SW480 (cell line): Measurements from ENCODE around the gene SHB.
A peak's percentile ranks its signal among the peaks of the same experiment; 100 is the strongest.
"Not testable (repeated sequence)": the region's sequence is repeated elsewhere in the genome, so short reads cannot be mapped to it uniquely, and the experiment has no call there.

ENCODE experiments used
- DNase-seq: peaks from one replicate; pipeline ENCODE4 v3.0.0-alpha.2; 2016; ENCODE audit warnings: low spot score

The SHB gene

DNA sequence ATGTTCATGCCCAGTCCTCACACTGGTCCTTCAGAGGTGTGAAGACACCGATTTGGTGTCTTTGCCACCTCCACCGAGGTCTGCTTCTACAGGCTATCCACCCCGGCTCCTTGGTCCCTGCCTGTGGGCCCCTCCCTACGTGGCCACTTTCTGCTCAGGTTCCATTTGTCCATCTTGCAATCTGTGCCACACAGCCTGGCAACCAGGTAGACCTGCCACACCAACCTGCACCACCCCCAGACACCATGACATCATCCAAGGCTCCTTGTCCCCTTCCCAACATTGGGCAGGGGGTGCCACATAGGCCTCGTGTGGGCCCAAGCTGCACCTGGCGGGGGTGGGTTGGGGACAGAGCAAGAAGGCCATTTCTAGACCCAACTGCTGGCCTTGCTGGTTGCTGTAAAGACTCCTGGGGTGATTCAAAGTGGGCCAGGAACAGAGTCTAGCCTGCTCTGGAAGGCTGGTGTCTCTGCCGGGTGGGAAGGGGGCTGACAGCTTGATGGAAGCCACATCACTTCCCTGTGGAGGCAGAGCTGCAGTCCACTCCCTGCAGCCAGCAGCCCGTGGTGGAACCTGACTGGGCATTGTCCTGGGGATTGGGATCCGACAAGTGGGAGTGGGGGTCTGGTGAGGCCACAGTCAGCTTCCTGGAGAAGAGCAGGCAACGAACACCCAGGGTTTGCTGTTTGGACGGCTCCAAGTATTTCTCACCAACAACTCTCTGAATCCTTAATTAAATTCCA, 99.3 kb downstream of the SHB start:
- DNase-seq, result no peak

DNA sequence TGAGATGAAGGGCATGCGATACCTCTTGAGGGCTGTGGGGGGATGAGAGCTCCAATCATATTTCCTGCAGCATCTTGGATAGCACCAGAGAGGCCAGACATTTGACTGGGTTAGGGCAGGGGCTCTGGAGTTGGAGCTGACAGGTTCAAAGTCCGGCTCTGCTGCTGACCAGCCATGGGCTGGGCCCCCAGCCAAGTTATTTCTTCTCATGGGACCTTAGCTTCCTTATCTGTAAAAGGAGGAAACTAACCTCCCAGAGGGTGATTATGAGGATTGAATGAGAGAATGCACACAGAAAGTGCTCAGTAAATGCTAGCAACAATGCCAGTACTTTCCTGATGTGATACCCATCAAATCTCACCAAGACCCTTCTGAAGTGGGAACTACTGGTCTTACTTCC, 99.9 kb downstream of the SHB start:
- DNase-seq, result no peak

DNA sequence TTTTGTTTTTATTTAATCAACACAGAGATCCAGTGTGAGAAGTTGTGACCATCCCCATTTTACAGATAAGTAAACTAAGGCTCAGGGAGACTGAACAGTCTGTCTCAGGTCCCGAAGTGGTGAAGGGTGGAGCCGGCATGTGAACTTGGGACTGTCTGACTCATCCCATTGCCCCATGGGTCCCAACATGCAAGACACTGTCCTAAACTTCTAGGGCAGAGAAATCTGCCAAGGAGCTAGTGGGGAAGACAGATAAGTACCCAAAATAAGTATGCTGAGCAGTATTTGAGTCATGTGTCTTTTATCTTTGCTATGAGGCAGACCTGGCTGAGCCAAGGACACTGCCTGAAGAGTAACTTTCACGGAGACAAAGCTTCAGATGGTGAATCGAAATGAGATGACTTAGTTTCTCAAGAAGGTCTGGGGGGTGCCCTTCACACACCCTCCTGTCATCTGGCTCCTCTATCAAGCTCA, 100.8 kb downstream of the SHB start:
- no peak for DNase-seq

DNA sequence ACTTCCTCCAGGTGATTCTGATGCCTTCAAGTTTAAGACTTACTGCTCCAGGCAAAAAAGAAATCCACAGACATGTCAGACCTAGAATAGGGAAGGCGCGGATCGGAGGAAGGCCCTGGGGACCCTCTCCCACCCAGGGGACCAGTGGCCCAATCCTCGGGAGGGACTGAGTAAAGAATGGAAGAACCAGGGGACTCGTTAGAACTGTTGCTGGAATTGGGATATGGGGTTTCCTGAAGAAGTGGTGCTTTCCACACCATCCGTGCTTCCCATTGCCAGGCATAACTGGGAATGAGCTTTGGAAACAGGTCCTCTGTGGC, 101.3 kb downstream of the SHB start:
- DNase-seq, result no peak

DNA sequence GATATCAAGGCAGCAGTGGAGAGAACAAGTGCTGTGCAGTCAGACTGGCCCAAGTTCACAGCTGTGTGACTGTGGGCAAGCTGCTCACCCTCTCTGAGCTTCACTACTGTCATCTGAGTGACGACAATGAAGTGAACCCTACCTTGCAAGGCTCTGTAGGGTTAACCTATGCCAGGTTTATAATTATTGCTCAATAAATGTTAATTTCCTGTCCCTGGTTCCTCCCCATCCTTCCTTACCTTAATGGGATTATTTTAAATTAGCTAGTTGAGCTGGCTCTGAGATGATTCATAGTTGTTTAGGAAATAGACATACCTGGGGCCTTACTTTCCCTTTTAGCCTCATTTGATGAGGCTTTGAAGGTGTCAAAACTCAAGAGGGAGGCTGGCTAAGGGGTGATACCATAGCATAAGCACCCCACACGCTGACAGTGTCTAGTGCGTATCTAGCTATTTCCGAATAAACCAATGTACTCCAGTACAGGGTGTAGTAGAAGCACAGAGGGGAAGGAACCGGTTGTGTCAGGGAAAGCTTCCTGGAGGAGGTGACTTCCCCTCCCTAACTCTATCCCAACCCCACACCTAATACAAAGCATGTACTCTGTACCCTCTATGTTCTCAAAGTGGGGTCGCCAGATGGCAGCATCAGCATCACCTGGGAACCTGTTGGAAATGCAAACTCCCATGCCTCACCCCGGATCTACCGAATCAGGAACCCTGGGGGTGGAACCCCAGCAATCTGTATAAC, 101.8 kb downstream of the SHB start:
- no peak for DNase-seq

DNA sequence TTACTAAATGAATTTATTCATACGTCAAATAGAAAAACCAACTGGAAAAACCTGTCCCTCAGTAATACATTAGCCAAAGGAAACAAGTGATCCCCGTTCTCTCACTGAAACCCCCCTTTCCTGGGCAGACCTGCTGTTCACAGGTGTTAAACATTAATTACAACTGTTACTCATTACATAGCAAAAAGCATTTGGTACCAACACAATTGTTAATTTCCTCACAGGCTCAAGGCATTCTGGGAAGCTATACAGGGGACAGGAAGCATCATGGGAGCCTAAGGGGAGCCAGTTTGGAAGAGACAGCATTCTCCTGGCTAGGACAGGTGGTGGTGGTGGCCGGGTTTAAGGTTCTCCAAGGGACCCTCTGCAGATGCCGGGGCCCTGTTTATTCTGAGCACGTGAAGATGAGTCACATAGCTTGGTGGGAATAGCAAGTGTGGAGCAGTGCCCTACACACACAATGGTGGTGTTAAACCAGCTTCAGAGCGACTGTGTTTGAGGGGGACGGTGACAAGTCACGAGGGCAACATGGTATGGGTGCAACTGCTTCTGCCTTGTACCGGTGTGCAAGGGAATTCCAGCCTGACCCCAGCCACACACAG, 102.5 kb downstream of the SHB start:
- peak; percentile 54 for DNase-seq

DNA sequence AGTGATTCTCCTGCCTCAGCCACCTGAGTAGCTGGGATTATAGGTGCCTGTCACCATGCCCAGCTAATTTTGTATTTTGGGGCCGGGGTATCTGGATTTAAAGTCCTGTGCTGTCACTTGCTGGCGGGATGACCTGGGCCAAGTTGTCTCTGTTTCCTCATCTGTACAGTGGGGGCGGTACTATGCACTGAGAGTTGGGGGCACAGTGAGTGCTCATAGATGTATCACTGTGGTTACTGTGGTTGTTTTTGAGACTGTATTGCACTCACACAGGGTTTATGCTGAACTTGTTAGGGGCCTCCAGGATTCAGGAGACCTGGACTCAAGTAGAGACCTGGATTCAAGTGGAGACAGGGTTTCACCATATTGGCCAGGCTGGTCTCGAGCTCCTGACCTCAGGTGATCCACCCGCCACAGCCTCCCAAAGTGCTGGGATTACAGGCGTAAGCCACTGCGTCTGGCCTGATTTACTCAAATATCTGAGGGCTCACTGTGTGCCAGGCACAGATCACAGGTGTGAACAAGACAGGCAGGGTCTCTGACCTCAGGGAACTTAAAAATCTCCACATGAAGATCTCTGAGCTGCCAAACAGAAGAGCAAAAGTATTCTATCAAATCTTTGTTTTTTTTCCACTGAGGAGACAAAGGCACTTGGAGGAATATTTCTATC, 103.2 kb downstream of the SHB start:
- DNase-seq, result not testable (repeated sequence)

DNA sequence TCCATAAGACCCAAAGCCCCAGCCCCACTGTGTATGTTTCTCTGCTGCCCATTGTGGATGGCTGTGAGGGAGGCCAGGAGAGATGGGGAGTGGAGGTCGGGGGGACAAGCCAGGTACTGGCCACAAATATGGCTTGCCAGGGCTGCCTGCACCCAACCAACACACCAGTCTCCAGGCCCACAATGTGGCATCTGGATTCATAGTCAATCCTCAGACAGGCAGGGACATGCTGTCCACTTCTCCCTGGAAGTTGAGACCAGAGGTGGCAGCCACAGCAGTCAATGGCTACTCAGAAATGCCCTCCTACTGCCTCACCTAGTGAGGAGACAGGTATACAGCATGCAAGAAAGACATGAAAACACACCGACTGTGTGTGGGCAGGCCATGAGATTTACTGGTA, 103.9 kb downstream of the SHB start:
- no peak for DNase-seq

DNA sequence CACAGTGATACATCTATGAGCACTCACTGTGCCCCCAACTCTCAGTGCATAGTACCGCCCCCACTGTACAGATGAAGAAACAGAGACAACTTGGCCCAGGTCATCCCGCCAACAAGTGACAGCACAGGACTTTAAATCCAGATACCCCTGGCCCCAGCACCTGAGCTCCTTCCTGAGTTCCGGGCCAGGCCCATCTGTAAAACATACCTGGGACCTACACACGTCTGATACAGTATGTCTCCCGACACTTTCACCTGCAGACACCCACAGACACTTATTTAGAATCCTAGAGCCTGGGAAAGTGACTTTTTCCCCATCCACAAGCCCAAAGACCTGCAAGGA, 104.3 kb downstream of the SHB start:
- no peak for DNase-seq

DNA sequence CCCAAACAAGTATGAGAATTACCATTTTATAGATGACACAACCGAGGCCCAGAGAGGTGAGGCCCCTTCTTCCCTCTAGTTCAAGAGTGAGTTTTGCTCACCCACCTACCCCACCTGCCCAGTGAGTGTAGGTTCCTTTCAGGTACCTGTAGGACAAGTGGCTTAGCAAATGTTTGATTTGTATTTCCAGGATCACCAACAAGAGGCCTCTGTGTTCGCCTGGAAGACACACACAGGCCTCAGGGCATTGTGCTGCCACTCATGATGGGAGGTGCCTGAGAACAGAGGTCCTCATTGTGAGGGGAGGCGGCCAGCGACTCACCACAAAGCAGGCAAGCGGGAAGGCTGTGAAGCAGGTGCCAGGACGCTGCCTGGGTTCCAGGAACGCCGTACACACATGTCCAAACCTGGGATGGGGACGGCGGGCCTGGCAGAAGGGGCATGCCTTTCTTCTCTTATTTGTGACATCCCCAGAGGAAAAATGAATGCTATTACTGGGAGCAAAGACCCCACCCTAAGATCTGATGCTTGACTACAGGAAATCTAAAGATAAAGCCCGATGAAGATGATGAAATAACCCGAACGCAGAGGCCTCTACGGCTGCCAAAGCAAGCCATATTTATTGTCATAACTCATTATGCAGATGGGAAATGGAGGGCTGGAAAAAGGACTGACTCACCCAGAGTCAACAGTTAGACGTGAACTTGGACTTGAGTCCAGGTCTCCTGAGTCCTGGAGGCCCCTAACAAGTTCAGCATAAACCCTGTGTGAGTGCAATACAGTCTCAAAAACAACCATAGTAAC, 104.9 kb downstream of the SHB start:
- peak; percentile 88 for DNase-seq

DNA sequence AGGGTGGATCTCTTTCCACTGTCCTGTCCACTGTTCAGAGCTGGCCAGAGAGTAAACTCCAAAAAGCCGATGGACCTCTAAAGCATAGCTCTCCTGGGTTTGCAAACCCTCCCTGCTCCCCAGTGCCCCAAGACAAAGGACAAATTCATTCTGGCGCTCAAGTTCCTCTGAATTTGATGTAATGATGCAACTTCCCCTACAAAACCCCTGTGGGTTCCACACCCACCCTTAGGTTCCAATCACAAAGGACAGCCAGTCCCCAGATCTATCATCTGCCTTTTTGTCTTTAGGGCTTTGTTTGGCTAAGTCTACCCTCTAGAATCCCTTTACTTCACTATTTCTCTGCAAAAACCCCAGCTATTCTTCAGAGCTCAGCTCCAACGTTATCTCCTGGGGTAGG, 107.7 kb downstream of the SHB start:
- no peak for DNase-seq

DNA sequence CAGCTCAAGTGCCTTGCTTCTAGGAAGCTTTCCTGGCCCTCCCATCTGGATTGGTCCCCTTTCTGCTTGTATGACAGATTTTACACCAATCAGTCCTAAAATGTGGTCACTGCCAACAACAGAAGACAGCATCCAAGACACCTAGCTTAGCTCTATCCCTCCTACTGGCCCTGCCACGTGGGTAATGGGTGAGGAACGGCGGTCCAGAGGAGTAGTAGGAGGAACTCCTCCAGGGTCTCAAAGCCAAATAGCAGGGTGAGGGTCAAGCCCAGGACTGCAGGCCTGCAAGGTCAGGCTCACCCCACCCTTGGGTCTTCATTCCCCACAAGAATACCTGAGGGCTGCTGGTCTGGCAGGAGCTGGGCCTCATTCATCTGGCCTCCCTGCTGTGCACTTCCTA, 108.4 kb downstream of the SHB start:
- no peak for DNase-seq

DNA sequence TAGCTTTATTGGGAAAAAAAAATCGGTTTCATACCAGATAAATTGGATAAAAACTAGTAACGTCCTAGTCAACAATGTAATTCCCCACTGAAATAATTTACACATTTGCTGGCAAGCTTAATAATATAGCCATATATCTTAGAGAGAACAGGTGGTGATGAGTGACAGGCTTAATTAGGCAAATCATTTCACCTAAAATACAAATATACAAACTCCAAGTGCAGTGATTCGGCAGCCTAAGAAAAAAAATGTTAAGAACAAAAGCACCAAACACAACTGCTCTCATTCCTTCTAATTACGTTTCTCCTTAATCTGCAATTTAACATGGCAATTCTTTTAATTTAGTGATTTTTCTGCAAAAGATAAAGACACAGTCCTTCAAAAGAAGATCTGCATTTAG, 109.1 kb downstream of the SHB start:
- DNase-seq, result no peak

DNA sequence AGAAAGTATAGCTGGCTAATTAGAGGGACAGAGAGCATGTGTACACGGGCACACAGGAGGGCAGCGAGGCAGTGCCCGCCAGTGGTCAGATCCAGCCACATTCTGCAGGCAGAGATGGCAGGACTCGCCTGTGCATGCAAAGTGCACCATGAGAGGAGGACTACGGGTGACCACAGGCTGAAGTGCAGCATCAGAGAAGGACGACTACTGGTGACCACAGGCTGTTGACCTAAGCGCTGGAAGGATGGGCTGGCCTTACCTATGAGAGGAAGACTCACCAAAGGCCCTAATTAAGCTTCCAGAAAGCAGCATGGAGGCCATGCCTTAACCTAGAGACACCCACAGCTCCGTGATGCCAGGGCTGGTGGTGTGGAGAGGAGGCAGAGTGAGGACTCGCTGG, 110.9 kb downstream of the SHB start:
- DNase-seq, result no peak

DNA sequence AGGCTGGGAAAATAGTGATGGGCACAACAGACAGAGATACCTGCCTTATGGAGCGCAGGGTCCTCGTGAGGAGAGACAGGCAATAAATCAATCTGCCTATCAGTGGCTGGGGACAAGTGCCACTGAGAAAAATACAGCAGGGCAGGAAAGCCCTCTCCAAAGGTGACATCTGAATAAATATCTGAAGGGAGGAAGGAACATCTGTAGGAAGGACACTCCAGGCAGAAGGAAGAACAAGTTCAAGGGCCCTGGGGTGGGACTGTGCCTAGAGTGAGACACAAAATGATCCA, 111.4 kb downstream of the SHB start:
- DNase-seq, result no peak

DNA sequence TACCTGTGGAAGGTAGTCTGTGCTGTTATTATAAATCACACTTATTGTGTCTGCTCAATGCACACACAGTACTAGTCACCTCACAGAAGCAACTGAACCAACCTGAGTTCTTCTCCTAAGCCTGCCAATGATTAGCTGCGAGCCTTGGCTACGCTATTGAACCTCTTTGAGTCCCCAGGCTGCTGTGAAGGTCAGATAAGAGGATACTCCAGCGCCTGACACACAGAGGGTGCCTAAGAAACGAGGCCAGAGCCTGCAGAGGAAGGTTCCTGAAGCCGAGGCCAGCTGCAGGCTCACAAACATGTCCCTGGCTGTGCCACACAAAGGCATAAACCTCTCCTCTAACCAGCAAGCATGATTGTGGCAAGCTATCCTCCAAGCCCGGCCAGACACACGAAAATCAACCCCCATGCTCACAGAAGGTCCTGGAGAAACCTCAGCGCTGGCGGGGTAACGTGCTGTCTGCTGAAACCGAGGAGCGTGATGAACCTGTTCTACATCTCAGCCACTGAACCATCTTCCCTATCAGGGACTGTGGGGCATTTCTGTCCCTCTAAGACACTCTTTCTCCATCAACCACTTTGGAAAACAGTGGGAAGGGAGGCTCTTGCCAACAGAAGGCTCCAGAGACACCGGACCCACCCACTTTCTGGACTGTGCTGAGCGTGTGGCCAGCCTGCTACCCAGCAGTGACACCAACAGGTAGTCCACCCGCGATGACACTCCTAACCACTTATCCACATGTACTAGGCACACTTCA, 111.9 kb downstream of the SHB start:
- no peak for DNase-seq

DNA sequence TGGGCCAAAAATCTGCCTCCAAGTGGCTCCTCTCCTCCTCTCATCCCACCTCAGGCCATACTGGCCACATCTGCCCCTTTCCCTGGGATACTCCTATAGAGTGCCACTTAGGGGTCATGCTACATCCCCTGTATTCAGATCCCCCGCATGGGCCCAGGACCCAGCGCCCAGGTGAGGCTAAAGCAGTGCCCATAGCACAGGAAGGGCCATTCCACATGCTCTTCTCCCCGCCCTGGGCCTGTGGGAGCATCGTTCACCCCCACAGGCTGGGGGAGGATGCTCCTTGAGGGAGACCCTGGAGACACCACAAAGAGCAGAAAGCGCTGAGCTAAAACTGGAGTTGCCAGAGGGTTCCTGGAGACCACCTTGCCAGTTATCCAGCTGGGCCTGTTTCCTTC, 112.6 kb downstream of the SHB start:
- DNase-seq, result no peak

DNA sequence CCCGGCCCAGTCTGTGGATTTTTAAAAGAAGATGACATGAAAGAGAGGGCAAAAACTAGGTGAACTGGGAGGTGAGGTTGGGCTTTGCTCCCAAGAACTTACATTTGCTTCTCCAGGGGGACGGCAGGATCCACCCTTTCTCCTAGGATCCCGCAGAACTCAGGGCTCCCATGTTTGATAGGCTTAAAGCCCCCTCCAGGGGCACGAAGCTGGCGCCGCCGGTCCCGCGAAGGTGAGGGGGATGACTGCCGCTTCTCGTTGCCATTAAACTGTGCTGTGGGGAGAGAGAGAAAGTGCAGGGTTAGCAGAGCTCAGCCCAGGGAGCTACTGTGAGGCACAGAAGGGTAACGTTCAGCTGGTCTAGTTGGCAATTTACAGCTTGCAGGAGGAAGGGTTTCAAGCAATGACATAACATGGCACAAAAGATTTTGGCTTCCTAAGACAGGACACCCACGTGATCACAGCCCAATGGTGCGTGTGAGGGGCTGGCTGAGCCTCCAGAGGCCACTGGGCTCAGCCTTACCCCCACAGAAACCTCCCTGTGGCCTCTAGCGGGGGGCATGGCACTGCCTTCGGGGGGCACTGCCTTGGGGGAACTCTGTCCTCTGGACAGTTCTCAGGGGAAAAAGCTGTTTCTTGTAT, 113.1 kb downstream of the SHB start:
- DNase-seq, result no peak

DNA sequence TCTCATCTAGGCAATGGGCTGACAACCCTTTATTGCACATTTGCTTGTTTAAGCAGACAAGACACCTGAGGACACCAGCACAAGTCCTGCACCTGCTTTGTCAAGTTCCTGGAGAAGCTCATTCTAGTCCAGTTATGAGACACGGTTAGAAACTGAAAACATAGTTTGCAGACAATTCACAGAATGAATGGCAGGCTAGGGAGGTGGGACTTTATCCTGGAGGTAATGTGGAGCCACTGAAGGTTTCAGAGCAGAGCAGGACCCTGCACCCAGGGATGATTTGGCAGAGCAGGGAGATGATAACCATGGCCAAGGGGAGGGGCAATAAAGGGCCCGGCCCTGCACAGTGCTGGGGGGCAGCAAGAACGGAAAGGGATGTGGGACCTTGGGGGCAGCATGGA, 114.4 kb downstream of the SHB start:
- no peak for DNase-seq

DNA sequence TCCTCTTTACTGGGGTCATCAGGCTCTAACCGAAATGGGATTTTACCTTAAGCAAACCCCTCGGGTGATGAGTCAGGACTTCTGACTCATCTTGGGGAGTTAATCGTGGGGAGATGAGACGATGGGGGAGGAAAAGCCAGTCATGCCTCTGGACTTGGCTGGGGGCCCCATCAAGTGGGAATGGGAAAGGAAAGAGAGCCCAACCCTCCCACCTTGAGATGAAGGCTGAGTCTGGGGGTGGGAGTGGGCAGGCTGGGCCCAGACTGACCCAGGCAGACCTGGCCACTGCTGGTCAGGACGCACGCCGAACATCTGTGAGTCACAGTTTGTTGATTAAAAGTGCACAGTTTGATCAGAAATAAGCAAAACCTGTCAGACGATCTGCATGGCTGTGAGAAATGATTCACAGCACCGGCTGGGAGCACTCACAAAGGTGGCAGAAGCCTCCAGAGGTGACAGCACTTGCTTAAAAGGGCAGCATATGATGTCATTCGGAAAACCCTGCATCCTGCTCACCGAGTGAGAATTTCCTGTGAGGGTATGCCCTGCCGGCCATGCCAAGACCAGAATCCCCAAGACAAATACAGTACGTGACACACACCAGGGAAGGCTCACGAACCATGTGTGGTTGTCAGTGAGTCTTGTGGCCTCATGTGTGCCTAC, 115.1 kb downstream of the SHB start:
- peak; percentile 65 for DNase-seq
